NCI-H69 (cell line): ENCODE measurements around the gene LRRC74B.
"Not testable (repeated sequence)": the region's sequence is repeated elsewhere in the genome, so short reads cannot be mapped to it uniquely, and the experiment has no call there.

Source experiments
- DNase-seq: peaks from one replicate; lab custom pipeline; 2025; lab: John Stamatoyannopoulos, UW

Gene LRRC74B

DNA sequence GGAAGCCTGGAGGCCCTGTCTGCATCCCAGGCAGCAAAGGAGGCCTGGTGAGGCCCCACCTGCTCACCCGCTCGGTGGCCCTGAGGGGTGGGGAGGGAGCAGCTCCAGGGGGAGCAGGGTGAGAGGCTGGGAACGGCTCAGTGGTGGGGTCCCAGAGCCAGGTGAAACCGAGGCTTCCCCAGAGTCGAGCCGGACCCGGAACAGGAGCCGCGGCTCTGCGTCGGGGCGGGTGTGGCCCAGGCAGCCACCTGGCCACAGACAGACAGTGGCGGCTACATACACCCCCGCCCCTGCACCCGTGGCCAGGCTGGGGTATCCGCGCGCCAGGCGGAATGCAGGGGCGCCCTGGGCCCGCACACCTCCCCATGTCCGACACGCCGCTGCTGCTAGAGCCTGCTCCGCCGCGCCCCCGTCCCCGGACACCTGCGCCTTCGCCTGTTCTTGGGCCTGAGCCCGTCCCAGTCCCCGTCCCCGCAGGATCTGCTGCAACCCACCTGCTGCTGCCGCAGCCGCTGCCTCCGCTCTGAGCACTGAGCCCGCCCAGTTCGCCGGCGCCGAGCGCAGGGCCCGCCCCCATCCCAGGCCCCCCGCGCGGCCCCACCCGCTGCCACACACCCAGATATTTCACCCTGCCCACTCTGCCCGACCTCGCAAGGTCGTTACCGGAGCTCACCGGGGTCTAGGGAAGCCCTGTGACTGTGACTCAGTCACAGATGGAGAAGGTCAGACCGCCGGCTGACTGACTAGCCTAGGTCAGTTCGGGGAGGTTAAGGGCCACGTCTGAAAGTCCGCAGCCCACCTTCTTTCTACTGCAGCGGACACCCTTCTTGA, 13.5 kb upstream of the LRRC74B start, which contains the start of gene SLC7A4:
TSS of gene SLC7A4 (minus strand) at position 525 of the 831 bp plus-strand sequence. CDS start 749 bp downstream, outside the sequence.
- DNase-seq = peak; percentile 30

DNA sequence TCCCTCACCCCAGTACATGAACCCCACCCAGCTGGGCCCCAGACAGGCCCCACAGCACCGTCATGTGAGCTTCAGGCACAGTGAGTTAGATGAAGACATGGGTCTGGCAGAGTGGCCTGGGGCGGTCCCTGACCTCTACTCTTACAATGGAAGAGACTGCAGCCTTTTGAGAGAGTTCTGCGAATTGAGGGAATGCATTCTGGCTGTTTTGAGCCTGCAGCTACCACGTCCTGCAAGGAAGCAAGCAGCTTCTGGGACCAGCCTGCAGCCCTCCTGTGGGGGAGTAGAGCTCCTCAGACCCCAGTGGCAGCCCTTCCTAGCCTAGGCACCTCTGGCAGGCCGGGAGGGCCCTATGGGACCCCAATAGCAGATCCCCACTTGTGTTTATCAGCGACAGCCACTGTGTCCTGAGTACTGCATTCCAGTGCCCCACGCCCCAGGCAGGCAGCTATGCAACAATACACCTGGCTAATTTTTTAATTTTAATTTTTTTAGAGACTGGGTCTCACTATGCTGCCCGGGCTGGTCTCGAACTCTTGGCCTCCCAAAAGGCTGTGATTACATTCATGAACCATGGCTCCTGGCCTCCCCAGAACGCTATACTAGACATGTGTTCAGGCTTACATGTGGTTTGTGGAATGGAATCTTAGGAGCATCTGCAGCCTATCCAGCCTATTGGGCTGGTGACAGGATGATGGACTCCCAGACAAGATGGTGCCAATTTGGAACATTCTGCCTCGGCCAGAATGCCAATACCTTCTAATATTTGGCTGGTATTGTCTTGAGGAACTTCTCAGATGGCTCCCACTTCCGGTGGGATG, 12.7 kb upstream of the LRRC74B start:
- no peak for DNase-seq

DNA sequence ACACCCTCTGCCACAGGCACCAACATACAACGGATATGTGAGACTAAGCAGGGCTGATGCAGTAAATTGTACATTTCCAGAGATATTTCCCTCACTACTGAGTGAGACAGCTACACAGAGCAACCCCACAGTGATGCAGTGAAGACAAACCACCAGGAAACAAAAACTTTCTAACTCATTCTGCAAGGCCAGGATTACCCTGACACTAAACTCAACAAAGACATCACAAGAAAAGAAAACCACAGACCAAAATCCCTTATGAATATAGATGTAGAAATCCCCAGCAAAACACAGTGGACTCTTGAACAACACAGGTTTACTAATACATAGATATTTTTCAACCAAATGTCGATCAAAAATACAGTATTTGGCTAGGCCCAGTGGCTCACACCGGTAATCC, 11.9 kb upstream of the LRRC74B start:
- DNase-seq = no peak

DNA sequence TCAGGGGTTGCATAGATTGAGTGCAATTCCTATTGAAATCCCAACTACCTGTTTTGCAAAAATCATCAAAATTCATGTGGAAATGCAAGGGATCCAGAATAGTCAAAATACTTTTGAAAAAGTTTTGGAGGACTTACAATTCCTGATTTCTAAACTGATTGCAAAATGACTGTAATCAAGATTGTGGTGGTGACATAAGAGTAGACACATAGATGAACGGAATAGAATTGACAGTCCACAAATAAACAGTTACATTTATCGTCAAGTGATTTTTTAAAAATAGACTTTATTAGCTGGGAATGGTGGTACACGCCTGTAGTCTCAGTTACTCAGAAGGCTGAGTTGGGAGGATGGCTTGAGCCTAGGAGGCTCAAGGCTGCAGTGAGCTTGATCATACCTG, 10.8 kb upstream of the LRRC74B start:
- no peak for DNase-seq

DNA sequence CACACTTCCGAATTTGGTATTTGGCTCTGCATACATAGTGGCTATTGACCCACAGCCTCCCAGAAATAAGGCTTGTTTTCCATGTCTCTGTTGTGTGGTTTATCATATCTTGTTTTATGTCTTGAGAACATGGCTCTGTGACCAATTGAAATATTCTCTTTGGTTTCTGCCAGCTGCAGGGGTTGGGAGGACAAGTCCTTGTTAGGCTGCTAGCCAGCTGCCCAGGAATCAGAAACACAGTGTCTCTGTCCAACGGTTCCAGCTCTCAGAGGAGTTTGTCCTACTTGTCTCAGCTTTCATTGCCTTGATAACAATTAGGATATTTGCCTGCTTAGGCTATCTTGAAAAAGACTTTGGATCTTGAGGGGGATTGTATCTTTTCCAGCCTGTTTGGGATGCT, 7.3 kb upstream of the LRRC74B start:
- DNase-seq = no peak

DNA sequence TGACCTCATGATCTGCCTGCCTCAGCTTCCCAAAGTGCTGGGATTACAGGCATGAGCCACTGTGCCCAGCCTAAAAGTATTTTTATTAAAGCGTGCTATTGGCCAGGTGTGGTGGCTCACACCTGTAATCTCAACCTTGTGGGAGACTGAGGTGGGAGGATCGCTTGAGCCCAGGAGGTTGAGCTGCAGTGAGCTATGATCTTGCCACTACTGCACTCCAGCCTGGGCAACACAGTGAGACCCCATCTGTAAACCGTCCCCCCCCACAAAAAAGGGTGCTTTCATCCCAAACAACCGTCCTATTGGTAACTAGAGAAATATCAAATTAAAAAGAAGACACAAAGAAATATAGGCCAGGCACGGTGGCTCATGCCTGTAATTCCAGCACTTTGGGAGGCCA, 6.6 kb upstream of the LRRC74B start:
- not testable (repeated sequence) for DNase-seq

DNA sequence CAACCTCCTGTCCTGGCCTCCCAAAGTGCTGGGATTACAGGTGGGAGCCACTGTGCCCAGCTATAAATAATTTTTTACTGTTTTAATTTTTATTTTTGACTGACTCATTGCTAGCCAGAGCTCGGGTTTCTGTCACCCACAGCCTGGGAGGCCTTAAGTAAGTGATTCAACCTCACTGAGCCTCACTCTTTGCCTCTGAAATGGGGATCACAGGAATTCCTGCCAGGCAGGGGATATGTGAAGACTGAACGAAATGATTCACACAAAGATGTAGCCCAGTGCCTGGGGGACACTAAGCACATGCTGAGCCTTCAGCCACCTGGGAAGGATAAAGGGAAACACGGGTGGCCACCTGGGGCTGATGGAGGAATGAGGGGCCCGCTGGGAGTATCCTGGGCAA, 3.8 kb upstream of the LRRC74B start:
- no peak for DNase-seq

DNA sequence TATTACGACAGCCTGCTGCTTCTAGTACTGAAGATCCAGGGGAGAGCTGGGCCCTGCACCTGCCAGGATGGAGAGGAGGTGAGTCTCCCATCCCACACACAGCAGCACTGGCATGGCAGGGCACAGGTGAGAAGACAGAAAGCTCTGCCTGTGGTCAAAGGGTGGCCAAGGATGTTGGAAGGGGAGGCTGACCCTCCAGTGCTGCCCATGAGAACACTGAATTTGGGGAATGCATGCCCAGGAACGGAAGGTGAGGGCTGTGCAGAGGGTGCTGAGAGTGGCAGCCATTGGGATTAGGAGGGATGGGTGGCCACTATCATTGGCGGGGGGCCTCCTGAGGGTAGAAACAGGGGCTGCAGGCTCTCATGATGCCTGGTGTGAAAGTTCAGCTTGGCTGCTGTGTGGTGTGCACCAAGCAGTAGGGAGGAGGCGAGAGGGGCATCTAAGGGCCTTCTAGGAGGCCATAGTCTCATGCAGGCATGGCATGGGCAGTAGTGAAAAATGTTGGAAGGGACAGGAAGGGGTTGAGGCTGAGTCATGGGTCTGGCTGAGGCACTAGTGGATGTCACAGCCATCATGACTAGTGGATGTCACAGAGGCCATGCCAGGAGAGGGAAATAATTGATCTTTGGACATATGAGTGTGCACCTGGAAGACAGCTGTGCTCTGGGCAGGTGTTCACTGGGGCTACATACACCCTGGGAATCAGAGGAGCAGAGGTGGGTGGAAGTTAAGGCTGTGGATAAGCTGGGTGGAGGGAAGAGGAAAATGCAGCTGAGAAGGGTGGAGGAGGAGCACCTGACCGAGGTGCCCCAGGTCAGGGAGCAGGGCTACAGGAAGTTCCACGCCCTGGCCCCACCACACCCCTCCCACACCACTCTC, 2.5 kb upstream of the LRRC74B start:
- DNase-seq = no peak

DNA sequence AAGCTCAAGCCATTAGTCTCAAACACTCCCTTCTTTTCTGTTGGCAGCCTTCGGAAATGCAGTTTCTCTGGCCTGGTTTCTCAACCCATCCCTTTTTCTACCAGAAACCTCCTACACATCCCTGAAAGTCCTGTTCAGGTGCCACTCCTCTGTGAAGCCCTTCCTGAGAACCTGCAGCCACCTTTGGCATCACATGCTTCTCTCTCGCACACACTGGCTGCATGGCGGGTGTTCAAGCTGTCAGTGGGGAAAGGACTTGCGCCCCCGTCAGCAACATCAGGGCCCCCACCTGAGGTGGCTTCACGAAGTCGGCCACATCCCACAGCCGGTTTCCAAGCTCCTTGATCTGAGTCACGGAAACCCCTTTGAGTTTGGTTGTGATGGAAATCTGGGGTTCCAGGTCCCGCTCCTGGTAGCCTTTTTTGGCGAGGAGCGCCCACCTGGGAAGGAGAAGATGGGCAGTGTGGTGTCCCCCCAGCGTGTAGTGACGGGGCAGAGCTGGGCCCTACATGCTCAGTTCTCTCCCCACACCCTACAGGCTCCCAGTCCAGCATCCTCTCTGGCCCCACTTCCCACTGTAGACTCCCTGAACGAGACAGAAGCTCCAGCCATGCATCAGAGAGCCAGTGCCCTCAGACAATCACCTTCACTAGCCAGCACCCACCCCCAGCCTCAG, 1.7 kb upstream of the LRRC74B start:
- DNase-seq = no peak

DNA sequence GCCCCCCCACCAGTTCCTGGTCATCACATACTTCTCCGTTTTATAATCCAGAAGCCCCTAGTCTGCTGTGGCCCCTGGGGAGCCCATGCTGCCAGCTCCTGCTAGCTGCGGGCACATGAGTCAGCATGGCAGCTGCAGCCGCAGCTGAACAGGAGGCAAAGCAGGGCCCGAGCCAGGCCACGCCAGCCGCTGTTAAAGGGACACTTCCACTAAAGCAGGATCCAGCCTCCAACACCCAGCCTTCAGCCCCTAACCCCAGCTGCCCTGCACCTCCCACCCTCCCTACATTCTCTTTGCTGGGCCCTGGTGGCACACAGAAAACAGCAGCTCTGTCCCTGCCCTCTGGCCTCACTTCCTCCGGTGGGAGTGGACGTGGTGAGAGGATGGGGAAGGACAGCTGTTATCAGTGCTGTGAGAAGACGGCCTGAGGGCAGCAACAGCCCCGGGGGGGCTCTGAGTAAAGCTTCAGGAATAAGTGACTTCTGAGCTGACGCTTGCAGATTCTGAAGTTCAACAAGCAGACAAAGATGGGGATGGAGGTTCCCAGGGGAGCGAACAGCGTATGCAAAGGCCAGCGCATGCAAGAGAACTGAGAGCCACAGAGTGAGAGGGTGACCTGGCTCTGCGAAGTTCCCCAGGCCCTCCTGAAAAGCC, 688 bp upstream of the LRRC74B start:
- DNase-seq = peak; percentile 71

DNA sequence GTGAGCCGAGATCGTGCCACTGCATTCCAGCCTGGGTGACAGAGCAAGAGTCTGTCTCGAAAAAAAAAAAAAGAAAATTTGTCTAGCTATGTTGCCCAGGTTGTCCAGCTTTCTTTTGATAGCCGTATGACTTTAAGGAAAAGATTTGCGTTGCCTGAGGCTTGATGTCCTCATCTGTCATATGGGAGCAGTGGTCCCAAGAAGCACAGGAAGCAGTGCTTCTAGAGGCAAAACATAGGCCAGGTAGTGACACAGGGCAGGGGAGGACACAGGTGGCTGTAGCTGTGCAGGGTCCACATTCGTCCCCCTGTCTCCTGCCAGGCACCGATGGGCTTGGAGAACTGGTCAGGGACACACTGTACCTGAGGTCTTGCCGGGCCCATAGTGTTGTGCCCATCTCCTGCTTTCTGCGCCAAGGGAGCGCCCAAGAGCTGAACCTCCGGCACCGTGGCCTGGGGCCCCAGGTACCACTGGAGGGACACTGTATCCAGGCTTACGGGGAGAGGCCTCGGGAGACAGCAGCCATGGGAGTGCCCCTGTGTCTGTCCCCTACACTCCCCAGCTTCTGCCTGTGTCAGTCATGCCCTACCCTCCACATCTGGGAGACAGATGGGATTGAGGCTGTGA, 1.4 kb downstream of the LRRC74B start:
- DNase-seq = no peak

DNA sequence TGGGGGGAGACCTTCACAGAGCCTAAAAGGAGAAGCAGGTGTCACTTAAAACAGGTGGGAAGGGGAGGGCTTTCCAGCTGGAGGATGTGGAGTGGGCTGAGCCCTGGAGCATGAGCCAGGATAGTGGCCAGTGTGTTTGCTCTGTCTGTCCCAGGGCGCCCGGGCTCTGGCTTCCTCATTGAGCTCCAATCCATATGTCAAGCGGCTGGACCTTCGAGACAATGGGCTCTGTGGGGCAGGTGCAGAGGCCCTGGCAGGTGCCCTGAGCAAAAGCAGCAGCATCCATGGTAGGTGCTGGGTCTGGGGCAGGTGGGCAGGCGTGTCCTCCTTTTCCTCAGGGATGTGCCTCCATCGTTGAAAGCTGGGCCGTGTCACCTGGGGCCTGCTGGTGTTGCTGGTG, 2.0 kb downstream of the LRRC74B start:
- peak; percentile 87 for DNase-seq

DNA sequence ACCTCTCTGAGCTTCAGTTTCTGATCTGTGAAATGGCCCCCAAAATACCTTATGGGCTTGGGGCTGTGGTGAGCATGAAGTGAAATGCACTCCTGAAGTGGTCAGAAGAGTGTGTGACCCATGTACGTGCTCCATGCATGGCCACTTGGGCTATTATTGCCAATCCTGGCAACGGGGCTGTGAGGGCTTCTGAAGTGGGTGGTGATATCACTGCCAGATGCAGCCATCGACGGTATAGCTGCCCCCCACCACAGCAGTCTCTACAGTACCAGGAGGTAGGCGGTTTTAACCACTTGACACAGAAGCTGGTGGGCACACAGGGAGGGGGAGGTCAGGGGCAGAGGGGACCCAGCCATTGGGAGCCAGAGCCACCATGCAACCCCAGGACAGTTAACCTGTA, 2.7 kb downstream of the LRRC74B start:
- DNase-seq = not testable (repeated sequence)

DNA sequence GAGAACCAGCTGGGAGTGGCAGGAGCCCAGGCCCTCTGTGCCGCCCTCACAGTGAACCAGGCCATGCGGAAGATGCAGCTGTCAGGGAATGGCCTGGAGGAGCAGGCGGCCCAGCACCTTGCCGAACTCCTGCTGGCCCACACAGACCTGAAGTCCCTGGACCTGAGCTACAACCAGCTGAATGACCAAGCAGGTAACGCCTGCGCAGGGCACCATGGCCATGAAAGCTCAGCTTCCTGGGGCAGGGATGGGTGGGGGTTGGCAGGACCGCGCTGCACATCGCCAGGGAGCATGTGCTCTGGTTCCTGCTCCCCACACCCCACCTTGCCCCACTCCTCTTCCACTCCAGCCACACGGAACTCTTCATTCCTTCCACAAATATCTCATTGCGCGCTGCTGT, 3.2 kb downstream of the LRRC74B start:
- DNase-seq = not testable (repeated sequence)

DNA sequence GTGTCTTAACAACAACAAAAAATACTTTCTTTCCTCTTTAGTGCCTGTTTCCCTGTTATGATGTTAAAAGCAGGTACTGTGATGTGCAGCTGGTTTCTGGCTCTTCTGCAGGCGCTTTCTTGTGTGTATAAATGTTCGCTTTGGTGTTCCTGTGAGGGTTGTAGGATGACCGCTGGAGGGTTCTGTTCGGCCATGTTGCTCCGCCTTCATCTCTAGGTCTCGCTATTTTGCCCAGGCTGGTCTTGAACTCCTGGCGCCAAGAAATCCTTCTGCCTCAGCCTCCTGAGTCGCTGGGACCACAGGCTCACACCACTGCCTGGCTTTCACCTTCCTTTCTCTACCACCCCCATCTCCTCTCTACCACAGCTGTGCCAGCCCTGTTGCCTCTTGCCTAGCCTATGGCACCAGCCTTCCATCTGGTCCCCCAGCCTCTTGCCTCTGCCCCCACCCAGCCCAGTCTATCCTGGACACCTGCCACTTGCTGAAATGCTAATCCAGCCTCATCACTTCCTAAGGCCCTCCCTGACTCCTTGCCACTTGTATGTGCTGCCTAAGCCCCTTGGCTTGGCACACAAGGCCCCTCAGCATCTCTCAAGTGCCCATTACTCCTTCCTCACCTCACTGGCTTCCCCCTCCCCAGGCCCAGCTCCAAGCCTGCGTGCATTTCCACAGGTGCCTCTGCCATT, 5.5 kb downstream of the LRRC74B start:
- DNase-seq = peak; percentile 44

DNA sequence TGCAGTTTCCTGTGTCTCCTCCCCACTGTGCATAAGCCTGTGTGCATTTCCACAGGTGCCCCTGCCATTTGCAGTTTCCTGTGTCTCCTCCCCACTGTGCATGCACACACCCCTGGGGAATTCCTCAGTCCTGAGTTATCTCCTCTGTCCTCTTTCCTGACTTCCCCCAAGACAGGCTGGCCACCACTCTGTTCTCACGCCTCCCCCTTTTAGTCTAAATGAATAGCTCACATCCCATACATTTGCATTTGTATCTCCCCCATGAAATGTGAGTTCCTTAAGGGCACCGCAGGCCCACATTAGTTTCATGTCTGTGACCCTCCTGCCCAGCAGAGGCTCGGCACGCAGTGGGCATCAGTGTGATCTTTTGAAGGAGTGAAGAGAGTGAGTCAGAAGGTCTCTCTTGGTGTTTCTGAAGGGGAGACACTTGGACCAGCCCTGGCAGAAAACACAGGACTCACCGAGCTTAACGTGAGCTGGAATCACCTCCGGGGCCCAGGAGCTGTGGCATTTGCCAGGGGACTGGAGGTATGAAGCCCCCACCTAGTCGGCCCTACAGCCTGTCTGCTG, 6.2 kb downstream of the LRRC74B start:
- DNase-seq = peak; percentile 39

DNA sequence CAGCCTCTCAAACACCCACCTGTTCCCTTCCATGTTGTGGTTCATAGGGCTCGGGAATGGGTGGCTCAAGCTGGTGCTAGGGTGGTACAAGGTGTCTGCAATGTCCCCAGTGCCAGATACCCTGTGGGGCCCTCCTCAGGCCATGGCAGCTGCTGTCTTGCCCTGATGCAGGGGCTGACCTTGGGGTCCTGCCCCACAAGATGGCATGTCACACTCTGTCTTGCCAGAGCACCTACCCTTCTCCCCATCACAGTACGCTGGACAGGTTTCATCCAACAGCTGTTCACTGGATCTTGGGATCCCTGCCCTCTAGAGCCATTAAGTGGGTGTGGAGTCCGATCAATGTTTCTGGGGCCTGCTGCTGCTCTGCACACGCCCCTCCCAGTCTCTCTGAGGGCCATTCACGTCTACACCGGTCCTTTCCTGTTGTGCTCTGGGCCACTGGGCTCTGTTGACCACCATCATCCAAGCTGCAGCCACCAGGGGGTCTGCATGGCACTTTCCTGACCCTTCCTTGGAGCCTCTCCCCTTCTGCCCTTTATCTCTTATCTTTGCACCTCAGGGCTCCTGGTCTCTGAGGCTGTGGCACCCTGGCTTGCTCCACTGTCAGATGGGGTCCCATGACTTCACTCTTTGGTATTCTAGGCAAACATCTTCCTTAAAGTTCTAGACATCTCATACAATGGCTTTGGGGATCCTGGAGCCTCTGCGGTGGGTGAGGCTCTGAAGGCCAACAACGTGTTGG, 7.1 kb downstream of the LRRC74B start:
- DNase-seq = no peak

DNA sequence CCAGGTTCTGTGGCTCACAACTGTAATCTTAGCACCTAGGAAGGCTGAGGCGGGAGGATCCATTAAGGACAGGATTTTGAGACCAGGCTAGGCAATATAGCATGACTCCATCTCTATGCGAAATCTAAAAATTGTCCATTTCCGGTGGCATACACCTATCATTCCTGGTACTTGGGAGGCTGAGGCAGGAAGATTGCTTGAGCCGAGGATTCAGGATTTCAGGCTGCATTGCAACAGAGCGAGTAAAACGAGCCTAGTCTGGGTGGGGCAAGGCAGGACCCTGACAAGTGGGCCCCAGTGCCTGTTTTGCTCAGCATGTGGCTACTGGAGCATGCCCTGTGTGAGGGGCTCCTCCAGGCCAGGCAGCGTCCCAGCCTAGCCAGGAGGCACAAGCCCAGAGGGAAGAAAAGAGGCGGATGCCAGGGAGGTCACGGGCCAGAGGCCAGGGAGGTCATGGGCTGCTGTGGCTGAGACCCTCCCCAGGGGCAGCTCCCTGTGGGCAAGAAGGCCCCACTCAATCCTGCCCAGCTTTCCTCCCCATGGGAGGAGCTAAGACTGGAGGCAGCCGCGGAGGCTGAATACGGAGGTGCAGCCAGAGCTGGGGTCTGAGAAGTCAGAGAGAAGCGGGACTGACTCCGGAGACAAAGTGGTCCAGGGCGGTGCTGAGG, 8.4 kb downstream of the LRRC74B start:
- no peak for DNase-seq
